Measurements from ENCODE around the gene MLST8. TPM values are rescaled to one million over a fixed set of nuclear protein-coding genes. Genes with fewer than 3 reads are reported as not detected.
A peak's percentile ranks its signal among the peaks of the same experiment; 100 is the strongest.

MLST8 gene
- total RNA-seq, 1 donor from 2014 or later: 25.3 TPM

- DNase-seq (ENCODE audit: missing footprints) (no peak), ATAC-seq (no peak)
- intact Hi-C loops (cut with DNase I): loop anchor here (5.0 kb wide), 1 partner anchor 252 kb away; the partner anchor contains the start of gene RPS2
Observed at GRCh38 chr16:2213817-2214718, 8.8 kb downstream of the MLST8 start.

GRCh38 chr16:2214719-2214968 is 9.4 kb downstream of the MLST8 start, which contains the start of gene PGP:
Gene PGP, minus strand, starts transcription at chr16:2214840. Its CDS starts 63 bp downstream, at chr16:2214777.
- DNase-seq (ENCODE audit: missing footprints) (no peak), ATAC-seq (peak; percentile 84)
- intact Hi-C loops (cut with DNase I): loop anchor here (5.0 kb wide), 1 partner anchor 252 kb away; the partner anchor contains the start of gene RPS2

- DNase-seq (ENCODE audit: missing footprints) (no peak), ATAC-seq (no peak)
- intact Hi-C loops (cut with DNase I): no loop called here
Observed at GRCh38 chr16:2216330-2216729, 11.1 kb downstream of the MLST8 start.

GRCh38 chr16:2223221-2223941 is 18.1 kb downstream of the MLST8 start, which contains the start of gene E4F1:
Gene E4F1, plus strand, starts transcription at chr16:2223591. Its CDS starts 23 bp downstream, at chr16:2223614.
- peak; percentile 100 for ATAC-seq

GRCh38 chr16:2223942-2224486 is 18.8 kb downstream of the MLST8 start:
- DNase-seq (ENCODE audit: missing footprints) (no peak), ATAC-seq (peak; percentile 45)
- intact Hi-C loops (cut with DNase I): loop anchor here (2.0 kb wide), 1 partner anchor 27 kb away; the partner anchor contains the start of gene ECI1

More at GRCh38 chr16:2223221-2223941, 18.1 kb downstream of the MLST8 start, which contains the start of gene E4F1:
- intact Hi-C loops (cut with DNase I): no loop called here
- peak; percentile 100 for DNase-seq (ENCODE audit: missing footprints)

GRCh38 chr16:2226245-2226793 is 21.1 kb downstream of the MLST8 start:
- ATAC-seq (no peak), DNase-seq (ENCODE audit: missing footprints) (no peak)
- intact Hi-C loops (cut with DNase I): no loop called here

- no peak for DNase-seq (ENCODE audit: missing footprints)
- intact Hi-C loops (cut with DNase I): no loop called here
- ATAC-seq: no peak
Observed at GRCh38 chr16:2226918-2227317, 21.7 kb downstream of the MLST8 start.

GRCh38 chr16:2228161-2228824 is 23.0 kb downstream of the MLST8 start:
- intact Hi-C loops (cut with DNase I): no loop called here
- ATAC-seq (no peak), DNase-seq (ENCODE audit: missing footprints) (no peak)

- DNase-seq (ENCODE audit: missing footprints) (no peak), ATAC-seq (no peak)
- intact Hi-C loops (cut with DNase I): no loop called here
Observed at GRCh38 chr16:2229091-2229490, 23.8 kb downstream of the MLST8 start.

- intact Hi-C loops (cut with DNase I): no loop called here
- DNase-seq (ENCODE audit: missing footprints) (no peak), ATAC-seq (no peak)
Observed at GRCh38 chr16:2229632-2230250, 24.5 kb downstream of the MLST8 start.

- DNase-seq (ENCODE audit: missing footprints): no peak
- ATAC-seq: no peak
- intact Hi-C loops (cut with DNase I): no loop called here
Observed at GRCh38 chr16:2230376-2230775, 25.1 kb downstream of the MLST8 start.

- intact Hi-C loops (cut with DNase I): no loop called here
- no peak for DNase-seq (ENCODE audit: missing footprints)
- ATAC-seq: no peak
Observed at GRCh38 chr16:2231016-2231931, 26.0 kb downstream of the MLST8 start.

GRCh38 chr16:2232094-2232990 is 27.1 kb downstream of the MLST8 start:
- ATAC-seq (no peak), DNase-seq (ENCODE audit: missing footprints) (no peak)
- intact Hi-C loops (cut with DNase I): no loop called here

GRCh38 chr16:2233046-2233775 is 28.0 kb downstream of the MLST8 start:
- intact Hi-C loops (cut with DNase I): no loop called here
- no peak for ATAC-seq
- DNase-seq (ENCODE audit: missing footprints): no peak

GRCh38 chr16:2233872-2234812 is 28.9 kb downstream of the MLST8 start:
- DNase-seq (ENCODE audit: missing footprints) (no peak), ATAC-seq (no peak)
- intact Hi-C loops (cut with DNase I): no loop called here

Measured in Right ventricle myocardium inferior (tissue), 1 donor.